GM12891 (cell line): Measurements from ENCODE around the gene OGG1.

Experiments used
- DNase-seq: peaks from one replicate; pipeline ENCODE4 v3.0.0; 2011; ENCODE audit warnings: low spot score; ENCODE audit not compliant: insufficient read length
- FAIRE-seq: peaks from 2 replicates; lab custom pipeline; 2011; peaks lifted over from hg19 to GRCh38; lab: Jason Lieb, UNC
- PAX5 ChIP-seq: IDR thresholded peaks from 2 replicates; pipeline ENCODE4 v1.6.1; 2011; ENCODE audit warnings: low read length, moderate library complexity, mild to moderate bottlenecking; ENCODE audit not compliant: insufficient read depth, severe bottlenecking
- POLR2A ChIP-seq: IDR thresholded peaks from 2 replicates; pipeline ENCODE4 v1.6.1; 2011; ENCODE audit warnings: low read depth, low read length, control low read depth
- POLR2AphosphoS5 ChIP-seq: IDR thresholded peaks from 2 replicates; pipeline ENCODE4 v1.6.1; 2011; ENCODE audit warnings: low read depth, low read length, control low read depth
- POU2F2 ChIP-seq: IDR thresholded peaks from 2 replicates; pipeline ENCODE4 v1.6.1; 2011; ENCODE audit warnings: low read depth, mild to moderate bottlenecking, control low read depth, low read length, moderate library complexity
- SPI1 ChIP-seq: IDR thresholded peaks from 2 replicates; pipeline ENCODE4 v1.6.1; 2011; ENCODE audit warnings: low read depth, low read length, control low read depth
- TAF1 ChIP-seq: IDR thresholded peaks from 2 replicates; pipeline ENCODE4 v1.6.1; 2011; ENCODE audit warnings: low read depth, low read length, control low read depth

OGG1 gene

DNA sequence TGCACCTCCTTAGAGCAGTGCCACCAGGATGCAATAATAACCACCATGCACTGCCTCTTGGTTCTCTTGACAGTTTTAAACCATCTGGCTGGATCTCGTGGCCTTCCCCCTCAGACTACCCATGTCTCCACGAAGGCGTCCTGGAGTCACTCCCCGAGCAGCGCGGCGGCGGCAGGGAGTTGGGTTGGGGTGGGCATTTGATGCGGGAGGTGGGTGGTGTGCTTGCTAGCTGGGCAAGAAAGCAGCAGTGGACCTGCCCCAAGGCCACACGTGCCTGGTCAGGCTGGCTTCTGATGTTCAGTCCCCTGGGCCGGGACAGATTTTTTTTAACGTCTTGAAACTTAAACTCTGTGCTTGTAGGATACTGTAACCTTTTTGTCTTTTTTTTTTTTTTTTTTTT lies 56.4 kb downstream of the OGG1 start:
- DNase-seq: no peak
- no peak for TF ChIP-seq TAF1
- no peak for TF ChIP-seq POLR2AphosphoS5
- no peak for TF ChIP-seq SPI1
- no peak for TF ChIP-seq POU2F2
- no peak for TF ChIP-seq POLR2A
- no peak for TF ChIP-seq PAX5
- FAIRE-seq: no peak
